Measurements from ENCODE around the gene HFM1.

GRCh38 chr1:91450260-91450659 is 45.6 kb upstream of the HFM1 start:
- TF ChIP-seq, protein P1, sequence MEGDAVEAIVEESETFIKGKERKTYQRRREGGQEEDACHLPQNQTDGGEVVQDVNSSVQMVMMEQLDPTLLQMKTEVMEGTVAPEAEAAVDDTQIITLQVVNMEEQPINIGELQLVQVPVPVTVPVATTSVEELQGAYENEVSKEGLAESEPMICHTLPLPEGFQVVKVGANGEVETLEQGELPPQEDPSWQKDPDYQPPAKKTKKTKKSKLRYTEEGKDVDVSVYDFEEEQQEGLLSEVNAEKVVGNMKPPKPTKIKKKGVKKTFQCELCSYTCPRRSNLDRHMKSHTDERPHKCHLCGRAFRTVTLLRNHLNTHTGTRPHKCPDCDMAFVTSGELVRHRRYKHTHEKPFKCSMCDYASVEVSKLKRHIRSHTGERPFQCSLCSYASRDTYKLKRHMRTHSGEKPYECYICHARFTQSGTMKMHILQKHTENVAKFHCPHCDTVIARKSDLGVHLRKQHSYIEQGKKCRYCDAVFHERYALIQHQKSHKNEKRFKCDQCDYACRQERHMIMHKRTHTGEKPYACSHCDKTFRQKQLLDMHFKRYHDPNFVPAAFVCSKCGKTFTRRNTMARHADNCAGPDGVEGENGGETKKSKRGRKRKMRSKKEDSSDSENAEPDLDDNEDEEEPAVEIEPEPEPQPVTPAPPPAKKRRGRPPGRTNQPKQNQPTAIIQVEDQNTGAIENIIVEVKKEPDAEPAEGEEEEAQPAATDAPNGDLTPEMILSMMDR (IDR thresholded peaks at IDR 0.05) = no peak
- no peak for TF ChIP-seq POLR2A (IDR thresholded peaks at IDR 0.05)

Data from body of pancreas (tissue), 4 donors.